Stimulated activated CD4-positive, alpha-beta T cell treated with anti-CD3 and anti-CD28 coated beads, Interleukin-1b, Interleukin-23, amount 100 ng/mL, for 24 hours (primary cell): ENCODE measurements around the gene ATMIN.

Experiments used
- DNase-seq, 4 experiments: peaks; one replicate each; pipeline ENCODE4 v3.0.0-alpha.2; 2020; ENCODE audit warnings: low read depth in 4 of 4, low spot score in 1 of 4

ATMIN gene, protein sequence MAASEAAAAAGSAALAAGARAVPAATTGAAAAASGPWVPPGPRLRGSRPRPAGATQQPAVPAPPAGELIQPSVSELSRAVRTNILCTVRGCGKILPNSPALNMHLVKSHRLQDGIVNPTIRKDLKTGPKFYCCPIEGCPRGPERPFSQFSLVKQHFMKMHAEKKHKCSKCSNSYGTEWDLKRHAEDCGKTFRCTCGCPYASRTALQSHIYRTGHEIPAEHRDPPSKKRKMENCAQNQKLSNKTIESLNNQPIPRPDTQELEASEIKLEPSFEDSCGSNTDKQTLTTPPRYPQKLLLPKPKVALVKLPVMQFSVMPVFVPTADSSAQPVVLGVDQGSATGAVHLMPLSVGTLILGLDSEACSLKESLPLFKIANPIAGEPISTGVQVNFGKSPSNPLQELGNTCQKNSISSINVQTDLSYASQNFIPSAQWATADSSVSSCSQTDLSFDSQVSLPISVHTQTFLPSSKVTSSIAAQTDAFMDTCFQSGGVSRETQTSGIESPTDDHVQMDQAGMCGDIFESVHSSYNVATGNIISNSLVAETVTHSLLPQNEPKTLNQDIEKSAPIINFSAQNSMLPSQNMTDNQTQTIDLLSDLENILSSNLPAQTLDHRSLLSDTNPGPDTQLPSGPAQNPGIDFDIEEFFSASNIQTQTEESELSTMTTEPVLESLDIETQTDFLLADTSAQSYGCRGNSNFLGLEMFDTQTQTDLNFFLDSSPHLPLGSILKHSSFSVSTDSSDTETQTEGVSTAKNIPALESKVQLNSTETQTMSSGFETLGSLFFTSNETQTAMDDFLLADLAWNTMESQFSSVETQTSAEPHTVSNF

GRCh38 chr16:81035398-81035974, at the start of gene ATMIN:
TSS of gene ATMIN (plus strand) at chr16:81035842. CDS start at chr16:81035871, 29 bp downstream.
- DNase-seq = peak; percentile 72 to 83 (median 78)

GRCh38 chr16:80986557-80986956, 49.1 kb upstream of the ATMIN start:
- no peak for DNase-seq

DNA sequence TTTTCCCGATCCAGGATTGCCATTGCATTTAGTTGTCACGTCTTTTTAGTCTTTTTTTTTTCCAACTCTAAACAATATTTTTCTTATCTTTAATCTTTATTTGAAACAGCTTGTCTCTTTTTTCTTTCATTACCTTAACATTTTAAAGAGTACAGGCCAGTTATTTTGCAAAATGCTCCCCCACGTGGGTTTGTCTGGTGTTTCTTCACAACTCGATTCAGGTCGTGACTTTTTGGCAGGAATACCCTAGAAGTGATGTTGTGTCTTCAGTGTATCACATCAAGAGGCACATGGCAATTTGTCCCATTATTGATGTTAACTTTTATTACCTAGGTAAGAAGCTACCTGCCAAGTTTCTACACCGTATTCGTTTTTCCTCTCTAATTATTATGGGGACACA, 46.9 kb upstream of the ATMIN start:
- no peak for DNase-seq

DNA sequence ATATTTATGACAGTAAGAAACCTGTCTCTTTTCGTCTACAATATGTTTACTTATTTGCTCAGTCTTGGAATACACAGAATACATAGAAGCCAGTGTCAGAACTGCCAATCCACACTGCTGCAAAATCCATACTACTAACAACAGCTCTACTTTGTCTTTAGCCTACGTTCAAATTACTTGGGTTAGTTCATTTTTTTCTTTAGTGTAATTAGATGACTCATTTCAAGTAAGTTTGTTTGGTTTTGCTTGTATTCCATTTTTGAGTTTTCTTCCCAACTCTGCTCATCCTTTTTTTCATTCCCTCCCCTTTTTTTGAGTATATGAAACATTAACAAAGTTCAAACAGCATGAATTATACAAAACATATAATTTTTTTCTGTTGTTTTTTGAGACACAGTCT, 45.8 kb upstream of the ATMIN start:
- no peak for DNase-seq

DNA sequence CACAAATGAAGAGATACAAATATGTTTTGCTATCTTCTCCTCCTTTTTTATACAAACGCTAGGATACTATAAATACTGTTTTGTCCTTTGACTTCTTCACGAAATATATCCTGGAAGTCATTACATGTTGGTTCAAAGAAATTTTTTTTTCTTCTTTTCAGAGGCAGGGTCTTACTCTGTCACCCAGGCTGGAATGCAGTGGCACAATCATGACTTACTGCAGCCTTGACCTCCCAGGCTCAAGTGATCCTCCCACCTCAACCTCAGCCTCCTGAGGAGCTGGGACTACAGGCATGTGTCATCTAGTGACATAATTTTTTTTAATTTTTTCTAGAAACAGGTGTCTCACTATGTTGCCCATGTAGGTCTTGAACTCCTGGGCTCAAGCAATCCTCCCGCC, 45.1 kb upstream of the ATMIN start:
- no peak for DNase-seq

DNA sequence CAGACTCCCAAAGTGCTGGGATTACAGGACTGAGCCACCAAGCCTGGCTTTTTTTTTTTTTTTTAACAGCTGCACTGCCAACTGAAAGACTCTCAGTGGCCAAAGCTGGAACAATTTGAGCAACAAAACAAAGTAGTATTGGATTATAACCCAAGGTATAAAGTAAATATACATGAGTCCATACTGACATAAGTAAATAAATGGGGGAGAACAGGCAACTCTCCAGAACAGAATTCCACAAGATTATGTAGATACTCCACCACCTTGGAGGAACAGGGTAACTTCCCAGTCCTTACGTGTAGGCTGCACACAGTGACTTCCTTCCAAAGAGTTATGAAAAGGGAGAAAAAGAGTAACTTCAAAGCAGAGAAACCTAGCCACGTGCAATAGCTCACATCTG, 44.7 kb upstream of the ATMIN start:
- no peak for DNase-seq

GRCh38 chr16:80991792-80992430, 43.7 kb upstream of the ATMIN start:
- DNase-seq = no peak

GRCh38 chr16:80992676-80993293, 42.9 kb upstream of the ATMIN start:
- no peak for DNase-seq

GRCh38 chr16:80993307-80993706, 42.3 kb upstream of the ATMIN start:
- DNase-seq = no peak

- no peak for DNase-seq
Observed at GRCh38 chr16:80993834-80994233, 41.8 kb upstream of the ATMIN start.

DNA sequence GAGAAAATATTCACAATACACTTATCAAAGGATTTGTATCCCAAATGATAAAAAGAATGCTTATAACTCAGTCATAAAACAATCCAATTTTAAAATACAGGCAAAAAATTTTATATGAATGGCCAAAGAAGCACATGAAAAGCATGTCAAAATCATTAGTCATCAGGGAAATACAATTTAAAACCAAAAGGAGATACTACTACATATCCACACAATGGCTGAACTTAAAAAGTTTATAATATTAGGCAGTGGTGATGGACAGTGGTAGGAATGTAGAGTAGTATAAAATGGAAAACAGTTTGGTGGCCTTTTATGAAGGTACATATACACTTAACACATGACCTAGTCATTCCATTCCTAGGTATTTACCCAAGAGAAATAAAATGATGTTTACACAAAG, 41.2 kb upstream of the ATMIN start:
- DNase-seq = no peak

DNA sequence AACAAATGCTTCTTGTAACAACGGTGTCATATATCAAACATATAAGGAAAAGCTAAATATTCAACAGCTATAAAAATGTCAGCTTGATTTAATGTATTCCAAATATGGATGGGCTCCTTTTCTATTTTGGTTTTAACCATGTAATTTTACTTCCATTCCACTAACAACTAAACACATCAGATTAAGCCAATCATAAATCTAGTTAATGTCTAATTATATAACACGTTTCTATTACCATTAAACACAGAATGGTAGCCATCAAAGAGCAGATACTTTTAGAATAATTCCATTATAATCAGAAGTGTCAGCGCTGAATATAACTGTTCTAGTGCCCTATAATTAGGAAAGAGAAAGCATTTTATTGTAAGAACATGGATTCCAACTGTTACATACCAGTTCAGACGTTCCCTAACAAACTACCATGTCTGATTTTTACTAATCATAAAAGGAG, 38.9 kb upstream of the ATMIN start:
- DNase-seq = no peak

GRCh38 chr16:80997139-80997798, 38.4 kb upstream of the ATMIN start:
- DNase-seq = no peak

GRCh38 chr16:80997964-80998620, 37.5 kb upstream of the ATMIN start:
- DNase-seq = no peak

- no peak for DNase-seq
Observed at GRCh38 chr16:81000873-81001272, 34.8 kb upstream of the ATMIN start.

DNA sequence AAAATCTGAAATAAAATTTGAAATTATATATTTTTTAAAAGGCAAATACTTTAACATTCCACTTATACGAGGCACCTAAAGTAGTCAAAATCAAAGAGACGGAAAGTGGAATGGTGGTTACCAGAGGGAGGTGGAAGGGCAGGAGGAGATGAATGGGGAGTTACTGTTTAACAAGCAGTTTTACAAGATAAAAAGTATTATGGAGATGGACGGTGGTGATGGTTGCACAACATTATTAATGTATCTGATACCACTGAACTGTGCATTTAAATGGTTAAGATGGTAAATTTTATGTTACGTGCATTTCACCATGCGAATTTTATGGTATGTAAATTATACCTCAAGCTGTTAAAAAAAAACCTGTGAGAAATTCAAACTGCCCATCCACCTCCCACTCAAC, 34.3 kb upstream of the ATMIN start:
- no peak for DNase-seq

GRCh38 chr16:81003064-81003463, 32.6 kb upstream of the ATMIN start:
- DNase-seq = no peak

DNA sequence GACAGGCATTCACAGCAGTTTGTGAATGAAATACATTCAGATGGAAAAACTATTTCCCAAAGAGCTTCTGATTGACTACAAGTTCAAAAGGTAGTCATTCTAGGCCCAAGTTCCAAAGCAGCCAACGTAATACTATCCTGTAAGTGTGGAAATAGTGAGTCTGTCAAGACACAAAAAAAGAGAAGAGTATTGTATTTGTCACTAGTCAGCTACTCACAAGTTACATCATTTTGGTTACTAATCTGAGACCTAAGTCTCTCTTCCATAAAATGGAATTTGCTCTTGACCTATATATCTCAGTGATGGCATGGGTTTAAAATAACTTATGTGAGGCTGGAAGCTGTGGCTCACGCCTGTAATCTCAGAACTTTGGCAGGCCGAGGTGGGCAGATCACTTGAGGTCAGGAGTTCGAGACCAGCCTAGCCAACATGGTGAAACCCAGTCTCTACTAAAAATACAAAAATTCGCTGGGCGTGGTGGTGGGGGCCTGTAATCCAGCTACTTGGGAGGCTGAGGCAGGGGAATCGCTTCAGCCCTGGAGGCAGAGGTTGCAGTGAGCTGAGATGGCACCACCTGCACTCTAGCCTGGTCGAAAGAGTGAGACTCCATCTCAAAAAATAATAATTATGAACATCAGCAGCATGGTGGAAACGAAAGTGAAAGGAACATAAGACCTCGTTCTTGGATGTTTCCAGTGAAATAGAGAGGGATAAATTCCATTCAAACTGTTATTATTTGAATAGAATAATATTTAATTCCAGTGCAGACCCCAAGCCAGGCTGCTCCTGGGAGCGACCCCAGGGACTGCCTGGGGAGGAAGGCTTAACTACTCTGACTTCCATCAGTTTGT, 31.8 kb upstream of the ATMIN start:
- DNase-seq = no peak
